Activated naive CD4-positive, alpha-beta T cell treated with anti-CD3 and anti-CD28 coated beads for 36 hours (primary cell): ENCODE data around the gene CHCHD4. TPM values are rescaled to one million over a fixed set of nuclear protein-coding genes. Genes with fewer than 3 reads are reported as not detected.

ENCODE experiments used
- total RNA-seq, 2 experiments: library from RNA; stranded (reverse); gene quantifications; one replicate each; pipeline ENCODE4 v1.2.3, GENCODE V29; 2021

Gene CHCHD4
- total RNA-seq, 2 experiments from 2014 or later = 16.2 to 17.9 TPM

Other genes starting within 250 kb of the CHCHD4 start
- gene WNT7A, start 244.8 kb downstream of the CHCHD4 start, total RNA-seq = under 1 TPM; 0.07 to 0.10 TPM
- gene TMEM43, start 182 bp upstream of the CHCHD4 start, total RNA-seq = 10 to 100 TPM; 18.3 to 19.8 TPM
- gene XPC, start 53.7 kb upstream of the CHCHD4 start, total RNA-seq = 10 to 100 TPM; 39.0 to 39.8 TPM
- gene LSM3, start 53.9 kb upstream of the CHCHD4 start, total RNA-seq = 10 to 100 TPM; 26.1 to 26.2 TPM